ENCODE results near the gene PCCA.

DNA sequence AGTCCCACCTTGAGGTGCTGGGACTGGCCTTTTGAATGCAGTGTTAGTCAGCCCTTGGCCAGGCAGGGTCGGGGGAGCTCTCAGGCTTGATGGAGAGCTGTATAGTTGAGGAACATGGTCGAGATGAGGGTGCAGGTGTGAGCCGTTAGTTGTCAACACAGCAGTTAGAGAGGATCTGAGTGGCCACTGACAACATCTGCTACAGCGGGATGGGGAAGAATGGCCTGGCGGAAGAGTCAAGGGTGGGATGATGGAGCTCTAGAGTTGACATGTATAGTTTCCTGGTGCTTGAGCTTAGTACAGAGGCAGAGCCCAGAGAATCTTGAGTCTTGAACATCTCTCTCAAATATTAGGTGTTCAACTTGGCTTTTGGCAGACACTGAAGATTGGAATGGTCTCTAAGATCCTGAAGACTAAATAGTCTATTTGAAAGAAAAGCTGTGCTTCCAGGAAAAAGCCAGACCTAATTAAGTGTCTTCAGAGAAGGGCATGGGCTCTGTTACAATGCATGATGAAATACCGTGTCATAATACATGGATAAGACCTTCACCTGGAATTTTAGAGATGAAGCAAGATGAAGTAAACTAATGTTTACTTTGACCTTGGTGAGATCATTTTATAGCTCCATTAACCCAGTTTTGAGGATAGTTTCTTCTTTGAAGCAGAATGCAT lies 9.7 kb downstream of the PCCA start:
- TF ChIP-seq EP300 (IDR thresholded peaks at IDR 0.05) (no peak), POLR2A (IDR thresholded peaks at IDR 0.05) (no peak), CTCF (IDR thresholded peaks at IDR 0.05) (no peak)
